OCI-LY3 (cell line): ENCODE data around the gene COG5.

Source experiments
- H2AFZ ChIP-seq: fragments of 200-600, 300-600 bp; shearing (Covaris generic); 2 replicates; pipeline ENCODE4 v1.6.0; 2014; ENCODE audit warnings: antibody characterized with exemption, low read depth, low read length
- H3K27ac ChIP-seq: fragments of 200-600, 300-600 bp; sonication (generic); 2 replicates; pipeline ENCODE4 v1.5.1; 2014; ENCODE audit warnings: mild to moderate bottlenecking, low read length, moderate library complexity, mixed read lengths
- H3K27me3 ChIP-seq: fragments of 200-600, 300-600 bp; sonication (generic); 2 replicates; pipeline ENCODE4 v1.6.1; 2014; ENCODE audit warnings: low read depth, low read length, mixed read lengths
- H3K36me3 ChIP-seq: fragments of 200-600, 300-600 bp; sonication (generic); replicated peaks from 2 replicates; pipeline ENCODE3; 2014; ENCODE audit warnings: low read depth, low read length, mixed read lengths
- H3K4me1 ChIP-seq: fragments of 300-600, 200-600 bp; sonication (generic); 2 replicates; pipeline ENCODE4 v1.6.1; 2014; ENCODE audit warnings: low read length, mixed read lengths
- H3K4me2 ChIP-seq: fragments of 200-600, 300-600 bp; sonication (generic); 2 replicates; pipeline ENCODE4 v1.6.1; 2014; ENCODE audit warnings: low read length, mixed read lengths
- H3K4me3 ChIP-seq: fragments of 300-600, 200-600 bp; sonication (generic); 2 replicates; pipeline ENCODE4 v1.5.1; 2014; ENCODE audit warnings: antibody characterized with exemption, mild to moderate bottlenecking, low read length, moderate library complexity
- H3K79me2 ChIP-seq: fragments of 300-600, 200-600 bp; shearing (Covaris generic); 2 replicates; pipeline ENCODE4 v1.6.1; 2014; ENCODE audit warnings: mild to moderate bottlenecking, low read length, mixed read lengths
- H3K9ac ChIP-seq: fragments of 300-600, 200-600 bp; shearing (Covaris generic); 2 replicates; pipeline ENCODE4 v1.6.0; 2014; ENCODE audit warnings: mild to moderate bottlenecking, low read length, moderate library complexity
- H3K9me3 ChIP-seq: fragments of 200-600, 300-600 bp; shearing (Covaris generic); 2 replicates; pipeline ENCODE4 v1.6.1; 2014; ENCODE audit warnings: low read length, mixed read lengths; ENCODE audit not compliant: insufficient read depth
- H4K20me1 ChIP-seq: fragments of 200-600, 300-600 bp; sonication (generic); 2 replicates; pipeline ENCODE4 v1.6.1; 2016; ENCODE audit warnings: low read length, mixed read lengths; ENCODE audit not compliant: insufficient read depth
- EZH2phosphoT487 ChIP-seq: fragments of 200-600 bp; shearing (Covaris generic); IDR thresholded peaks from 2 replicates; pipeline ENCODE4 v1.6.1; 2018; ENCODE audit warnings: antibody characterized with exemption, mixed run types, low read depth
- TF ChIP-seq, protein P1 (sequence below): fragments of 200-600, 300-600 bp; sonication (generic); IDR thresholded peaks from 2 replicates; pipeline ENCODE4 v1.5.1; 2014; ENCODE audit warnings: antibody characterized with exemption, low read length, low read depth

COG5 gene

DNA sequence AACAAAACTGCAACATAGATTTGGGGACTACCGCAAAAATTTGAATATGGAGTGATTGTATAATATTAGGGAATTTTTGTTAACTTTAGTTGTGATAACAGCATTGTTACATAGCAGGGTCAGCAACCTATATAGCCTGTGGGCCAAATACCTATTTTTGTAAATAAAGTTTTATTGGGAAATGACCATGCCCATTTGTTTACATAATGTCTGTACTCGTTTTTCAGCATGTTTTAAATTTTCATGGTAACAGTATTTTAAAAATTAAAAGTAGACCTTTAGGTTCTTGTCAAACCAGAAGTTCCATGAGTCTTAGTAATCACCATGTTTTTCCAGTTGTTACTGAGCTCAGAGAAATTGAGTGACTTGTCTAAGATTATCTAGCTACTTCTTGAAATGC lies 21.0 kb upstream of the COG5 start:
- Histone ChIP-seq H3K9me3 (no peaks in the 10 kb centered on the region), H3K4me3 (no peak overlapping the region), H3K79me2 (no peaks in the 10 kb centered on the region), H3K4me2 (no peak overlapping the region), H3K27ac (no peak overlapping the region), H3K4me1 (no peaks in the 10 kb centered on the region), H4K20me1 (no peaks in the 10 kb centered on the region), H3K36me3 (no peaks in the 10 kb centered on the region), H3K9ac (no peak overlapping the region), H3K27me3 (no peaks in the 10 kb centered on the region), H2AFZ (no peak overlapping the region)
- TF ChIP-seq, protein P1, sequence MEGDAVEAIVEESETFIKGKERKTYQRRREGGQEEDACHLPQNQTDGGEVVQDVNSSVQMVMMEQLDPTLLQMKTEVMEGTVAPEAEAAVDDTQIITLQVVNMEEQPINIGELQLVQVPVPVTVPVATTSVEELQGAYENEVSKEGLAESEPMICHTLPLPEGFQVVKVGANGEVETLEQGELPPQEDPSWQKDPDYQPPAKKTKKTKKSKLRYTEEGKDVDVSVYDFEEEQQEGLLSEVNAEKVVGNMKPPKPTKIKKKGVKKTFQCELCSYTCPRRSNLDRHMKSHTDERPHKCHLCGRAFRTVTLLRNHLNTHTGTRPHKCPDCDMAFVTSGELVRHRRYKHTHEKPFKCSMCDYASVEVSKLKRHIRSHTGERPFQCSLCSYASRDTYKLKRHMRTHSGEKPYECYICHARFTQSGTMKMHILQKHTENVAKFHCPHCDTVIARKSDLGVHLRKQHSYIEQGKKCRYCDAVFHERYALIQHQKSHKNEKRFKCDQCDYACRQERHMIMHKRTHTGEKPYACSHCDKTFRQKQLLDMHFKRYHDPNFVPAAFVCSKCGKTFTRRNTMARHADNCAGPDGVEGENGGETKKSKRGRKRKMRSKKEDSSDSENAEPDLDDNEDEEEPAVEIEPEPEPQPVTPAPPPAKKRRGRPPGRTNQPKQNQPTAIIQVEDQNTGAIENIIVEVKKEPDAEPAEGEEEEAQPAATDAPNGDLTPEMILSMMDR = no peak
- TF ChIP-seq EZH2phosphoT487 = no peak

DNA sequence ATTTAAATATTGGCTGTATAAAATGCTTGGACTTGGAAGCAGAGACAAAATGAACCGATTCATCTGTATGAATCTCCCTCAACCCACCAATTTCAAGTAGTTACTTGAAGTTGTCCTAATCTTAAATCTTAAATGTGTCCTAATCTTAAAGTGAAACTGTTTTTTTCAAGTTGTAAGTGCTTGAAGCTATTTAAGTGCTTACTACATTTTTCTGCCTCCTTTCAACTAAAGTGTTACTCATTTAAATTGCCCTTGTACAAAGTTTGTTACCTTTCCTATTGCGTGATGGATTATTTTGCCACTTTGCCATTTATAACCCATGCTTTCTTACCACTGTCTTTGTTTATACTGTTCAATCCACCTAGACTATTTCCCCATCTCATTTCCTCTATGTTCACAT lies 19.2 kb upstream of the COG5 start:
- no peak overlapping the region for H2AFZ ChIP-seq
- TF ChIP-seq EZH2phosphoT487 = no peak
- no peak overlapping the region for H3K4me2 ChIP-seq
- H3K4me3 ChIP-seq = no peak overlapping the region
- no peaks in the 10 kb centered on the region for H3K36me3 ChIP-seq
- H3K27me3 ChIP-seq = no peaks in the 10 kb centered on the region
- no peak overlapping the region for H3K9ac ChIP-seq
- no peak overlapping the region for H3K27ac ChIP-seq
- H3K79me2 ChIP-seq = no peaks in the 10 kb centered on the region
- H4K20me1 ChIP-seq = no peaks in the 10 kb centered on the region
- no peaks in the 10 kb centered on the region for H3K9me3 ChIP-seq
- H3K4me1 ChIP-seq = peaks cover 3% of the 10 kb centered on the region; the same call in 1 of the 2 replicates

DNA sequence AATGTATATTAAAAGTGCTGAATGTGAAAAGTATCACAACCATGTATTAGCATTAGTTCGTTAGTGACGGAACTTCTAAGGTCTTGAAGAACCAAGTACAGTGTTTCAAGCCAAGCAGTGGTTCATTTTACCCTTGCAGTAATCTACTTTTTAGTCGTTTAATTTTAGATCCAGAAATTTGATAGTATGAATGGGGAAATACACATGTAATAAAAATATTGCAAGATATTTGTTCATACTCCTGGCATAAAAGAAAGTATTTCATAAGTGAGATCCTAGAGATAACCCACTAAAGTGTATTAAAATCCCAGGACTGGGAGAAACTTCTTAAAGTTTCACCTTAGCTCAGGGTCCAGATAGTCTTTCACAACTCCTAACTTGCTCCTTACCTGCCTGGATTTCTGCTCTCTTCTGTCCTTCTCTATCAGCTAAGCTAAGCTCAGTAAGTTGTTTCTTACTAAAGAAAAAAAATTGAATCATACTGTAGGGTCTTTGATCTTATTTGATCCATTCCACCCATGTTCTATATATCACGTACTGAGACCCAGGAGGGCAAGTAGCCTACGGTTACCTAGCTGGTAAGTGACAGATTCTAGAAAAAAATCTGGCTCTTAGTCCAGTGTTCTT lies 17.8 kb upstream of the COG5 start:
- Histone ChIP-seq H3K4me1 (peaks cover 3% of the 10 kb centered on the region; the same call in 1 of the 2 replicates), H3K27ac (no peak overlapping the region), H2AFZ (no peak overlapping the region), H3K4me2 (no peak overlapping the region), H3K79me2 (no peaks in the 10 kb centered on the region), H3K9me3 (no peaks in the 10 kb centered on the region), H4K20me1 (no peaks in the 10 kb centered on the region), H3K4me3 (no peak overlapping the region), H3K9ac (no peak overlapping the region), H3K27me3 (no peaks in the 10 kb centered on the region), H3K36me3 (no peaks in the 10 kb centered on the region)
- TF ChIP-seq, protein P1 = no peak
- no peak for TF ChIP-seq EZH2phosphoT487

DNA sequence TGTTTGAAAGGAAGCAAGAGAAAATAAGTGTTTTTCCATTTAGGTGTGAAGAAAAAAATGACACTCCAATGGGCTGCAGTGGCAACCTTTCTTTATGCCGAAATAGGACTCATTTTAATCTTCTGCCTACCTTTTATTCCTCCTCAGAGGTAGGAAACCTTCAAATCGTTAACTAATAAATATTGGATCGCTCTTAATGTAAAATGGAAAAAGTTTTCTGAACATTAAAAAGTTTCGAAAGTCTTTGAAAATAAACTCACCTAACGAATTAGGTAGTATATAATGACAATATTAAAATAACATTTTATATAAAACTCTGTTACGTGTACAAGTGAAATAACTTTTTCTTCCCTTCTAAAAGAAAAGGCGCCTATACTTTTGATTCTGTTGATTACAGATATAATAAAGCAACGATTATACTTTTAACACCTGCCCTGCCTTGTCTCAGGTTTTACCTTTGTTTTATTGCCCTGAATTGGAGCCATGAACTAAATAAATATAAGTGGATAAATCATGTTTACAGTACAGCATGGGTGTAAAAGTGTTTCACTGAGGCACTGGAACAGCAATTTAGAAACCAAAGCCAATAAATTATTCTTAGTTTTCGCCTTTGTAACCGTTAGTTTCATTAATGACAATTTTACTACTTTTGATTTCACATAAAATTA lies 17.1 kb upstream of the COG5 start:
- H3K36me3 ChIP-seq = peaks cover 3% of the 10 kb centered on the region

More for the DNA sequence above, 17.1 kb upstream of the COG5 start:
- no peak overlapping the region for H3K27ac ChIP-seq
- H3K79me2 ChIP-seq = no peaks in the 10 kb centered on the region
- H3K27me3 ChIP-seq = no peaks in the 10 kb centered on the region
- peak overlapping the region; percentile 86 for H3K4me3 ChIP-seq
- H3K9me3 ChIP-seq = no peaks in the 10 kb centered on the region
- peak overlapping the region; percentile 89 for H3K4me2 ChIP-seq
- H4K20me1 ChIP-seq = no peaks in the 10 kb centered on the region
- H2AFZ ChIP-seq = peak overlapping the region; percentile 81; the same call in 1 of the 2 replicates
- TF ChIP-seq, protein P1 = no peak
- no peak for TF ChIP-seq EZH2phosphoT487
- peak overlapping the region; percentile 68 for H3K9ac ChIP-seq
- peaks cover 3% of the 10 kb centered on the region; the same call in 1 of the 2 replicates for H3K4me1 ChIP-seq
